ENCODE data around the gene DIS3L2.

DNA sequence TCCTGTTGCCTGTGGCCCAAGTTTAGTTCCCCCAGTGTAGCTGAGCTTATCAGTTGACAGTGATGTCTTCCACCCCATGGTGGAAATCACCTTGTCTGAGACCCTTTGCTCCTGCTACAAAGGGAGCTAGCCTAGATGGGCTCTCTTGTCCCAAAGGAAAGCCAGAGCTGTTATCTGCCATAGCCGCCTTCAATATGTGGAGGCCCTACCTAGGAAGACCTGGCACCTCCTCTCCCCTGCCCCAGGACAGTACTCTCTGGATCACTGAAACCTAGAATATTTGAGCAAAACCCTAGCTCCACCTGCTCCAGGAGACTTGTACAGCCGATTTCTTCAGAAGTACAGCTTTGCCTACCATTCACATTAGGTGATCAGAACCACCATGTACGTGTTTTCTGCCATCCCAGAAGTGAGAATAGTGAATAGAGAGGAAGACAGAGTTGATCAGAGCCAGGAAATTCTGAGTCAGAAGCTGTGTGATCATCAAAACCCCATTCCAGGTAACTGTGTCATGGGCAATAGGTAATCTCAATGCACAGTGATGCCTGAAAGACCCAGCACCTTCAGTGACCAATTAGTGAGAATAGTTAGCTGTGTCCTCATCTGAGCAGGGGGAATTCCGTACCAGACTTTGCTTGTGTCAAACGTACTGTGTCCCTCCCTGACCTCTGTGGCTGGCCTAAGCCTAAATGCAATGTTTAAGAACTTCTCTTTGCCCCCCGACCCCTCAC lies 278.6 kb downstream of the DIS3L2 start:
- no peak for TF ChIP-seq CTCF (IDR thresholded peaks at IDR 0.05)
- TF ChIP-seq ZFX (IDR thresholded peaks at IDR 0.05; ENCODE audit: borderline replicate concordance) = no peak
